Fibroblast of lung (primary cell): Measurements from ENCODE around the gene CRYBB1. TPM values are rescaled to one million over a fixed set of nuclear protein-coding genes. Genes with fewer than 3 reads are reported as not detected.

Experiments used
- DNase-seq, 2 donors: peaks; one replicate each; pipeline versions ENCODE4 v3.0.0 to v3.0.0-alpha.2; 2010; ENCODE audit warnings: low read depth in 2 of 2
- H2AFZ ChIP-seq: 2 replicates; pipeline ENCODE4 v1.5.1; 2012; ENCODE audit warnings: low read length, control low read depth, inconsistent platforms
- H3K27ac ChIP-seq: 2 replicates; pipeline ENCODE4 v1.5.1; 2011; ENCODE audit warnings: low read length, control low read depth; ENCODE audit not compliant: insufficient read depth
- H3K27me3 ChIP-seq: 2 replicates; pipeline ENCODE4 v1.5.1; 2011; ENCODE audit warnings: mild to moderate bottlenecking, low read length; ENCODE audit not compliant: control insufficient read depth, insufficient read depth
- H3K36me3 ChIP-seq: 2 replicates; pipeline ENCODE4 v1.5.1; 2011; ENCODE audit warnings: low read length; ENCODE audit not compliant: control insufficient read depth, insufficient read depth
- H3K4me1 ChIP-seq: 2 replicates; pipeline ENCODE4 v1.5.1; 2011; ENCODE audit warnings: low read length; ENCODE audit not compliant: control insufficient read depth, insufficient read depth; ENCODE audit errors: extremely low read depth
- H3K4me2 ChIP-seq: 2 replicates; pipeline ENCODE4 v1.5.1; 2011; ENCODE audit warnings: low read length, control low read depth; ENCODE audit not compliant: insufficient read depth; ENCODE audit errors: extremely low read depth
- H3K4me3 ChIP-seq, 4 experiments: fragments of 200-600 bp in 1 of 4; sonication (generic) in 1 of 4; replicated peaks in 1 of 4; 2 replicates each; pipeline ENCODE4 v1.5.1; 2011 to 2016; ENCODE audit warnings: low read length in 4 of 4, low read depth in 3 of 4, mild to moderate bottlenecking in 3 of 4, control low read depth in 2 of 4, inconsistent platforms in 1 of 4, mixed read lengths in 1 of 4; ENCODE audit not compliant: insufficient read depth in 1 of 4; ENCODE audit errors: control extremely low read depth in 1 of 4
- H3K79me2 ChIP-seq: 2 replicates; pipeline ENCODE4 v1.5.1; 2012; ENCODE audit warnings: mild to moderate bottlenecking, low read length, inconsistent platforms; ENCODE audit not compliant: control insufficient read depth, insufficient read depth
- H3K9ac ChIP-seq: 2 replicates; pipeline ENCODE4 v1.5.1; 2011; ENCODE audit warnings: mild to moderate bottlenecking, low read length, control low read depth; ENCODE audit not compliant: insufficient read depth
- H3K9me3 ChIP-seq: 2 replicates; pipeline ENCODE4 v1.5.1; 2012; ENCODE audit warnings: low read depth, low read length; ENCODE audit not compliant: control insufficient read depth, insufficient read depth
- H4K20me1 ChIP-seq: 2 replicates; pipeline ENCODE4 v1.5.1; 2011; ENCODE audit warnings: low read length; ENCODE audit not compliant: control insufficient read depth, insufficient read depth; ENCODE audit errors: extremely low read depth
- CTCF ChIP-seq, 2 donors: IDR thresholded peaks in 1 of 2; conservative IDR thresholded peaks in 1 of 2; 1 replicate in 1 of 2; 2 replicates in 1 of 2; pipeline ENCODE4 v1.5.1; 2011 to 2012; ENCODE audit warnings: low read length in 2 of 2, control low read depth in 1 of 2, inconsistent platforms in 1 of 2, low read depth in 1 of 2, mild to moderate bottlenecking in 1 of 2
- EZH2 ChIP-seq: IDR thresholded peaks from 2 replicates; pipeline ENCODE4 v1.5.1; 2012; ENCODE audit warnings: low read length, control low read depth, mild to moderate bottlenecking; ENCODE audit errors: missing control alignments
- polyA plus RNA-seq, 2 donors: library from polyadenylated mRNA; depleted of rRNA in 1 of 2; stranded (reverse) in 1 of 2; unstranded in 1 of 2; fragments of >200 nt; gene quantifications; 2 replicates each; pipeline ENCODE4 v1.2.1, GENCODE V29; 2011 to 2012; ENCODE audit warnings: missing spikeins in 1 of 2
- total RNA-seq: library from RNA; depleted of rRNA; stranded (reverse); fragments of >200 nt; gene quantifications from 2 replicates; pipeline ENCODE4 v1.2.1, GENCODE V29; 2014

The CRYBB1 gene
- total and polyA plus RNA-seq, 2 donors (not counting 1 experiment from before 2014, with no cell fraction given) = not detected

- Histone ChIP-seq H3K9me3 (no peaks in the 10 kb centered on the region), H3K4me1 (peaks cover 13% of the 10 kb centered on the region), H3K27ac (no peak overlapping the region), H3K79me2 (peaks cover 13% of the 10 kb centered on the region), H4K20me1 (no peaks in the 10 kb centered on the region), H3K36me3 (no peaks in the 10 kb centered on the region), H2AFZ (no peak overlapping the region), H3K4me2 (no peak overlapping the region), H3K9ac (no peak overlapping the region), H3K27me3 (no peaks in the 10 kb centered on the region), H3K4me3 (no peak overlapping the region)
- TF ChIP-seq CTCF (conservative IDR thresholded peaks at IDR 0.05 in 1 of 2, IDR thresholded peaks at IDR 0.05 in 1 of 2; ENCODE audit: low read depth in 1 of 2, low read length in 2 of 2) (no peak), EZH2 (no peak)
- DNase-seq = no peak
These were observed 33.8 kb downstream of the CRYBB1 start for GRCh38 chr22:26584010-26584409.

- no peak overlapping the region for H3K4me2 ChIP-seq
- no peaks in the 10 kb centered on the region for H3K9me3 ChIP-seq
- H3K9ac ChIP-seq = no peak overlapping the region
- no peak overlapping the region for H3K4me3 ChIP-seq
- H3K79me2 ChIP-seq = peaks cover 9% of the 10 kb centered on the region
- no peaks in the 10 kb centered on the region for H4K20me1 ChIP-seq
- no peak for DNase-seq
- no peak overlapping the region for H2AFZ ChIP-seq
- H3K4me1 ChIP-seq = peaks cover 10% of the 10 kb centered on the region
- H3K27ac ChIP-seq = no peak overlapping the region
- H3K36me3 ChIP-seq = no peaks in the 10 kb centered on the region
- no peaks in the 10 kb centered on the region for H3K27me3 ChIP-seq
- TF ChIP-seq CTCF (conservative IDR thresholded peaks at IDR 0.05 in 1 of 2, IDR thresholded peaks at IDR 0.05 in 1 of 2; ENCODE audit: low read depth in 1 of 2, low read length in 2 of 2) (no peak), EZH2 (no peak)
These were observed 36.1 kb downstream of the CRYBB1 start for GRCh38 chr22:26581633-26582168.

- Histone ChIP-seq H3K9me3 (no peaks in the 10 kb centered on the region), H4K20me1 (no peaks in the 10 kb centered on the region), H3K4me2 (no peak overlapping the region), H3K36me3 (no peaks in the 10 kb centered on the region), H2AFZ (no peak overlapping the region), H3K27me3 (no peaks in the 10 kb centered on the region), H3K27ac (no peak overlapping the region), H3K79me2 (peaks cover 9% of the 10 kb centered on the region), H3K4me3 (no peak overlapping the region), H3K4me1 (peaks cover 10% of the 10 kb centered on the region), H3K9ac (no peak overlapping the region)
- DNase-seq = no peak
- TF ChIP-seq CTCF (conservative IDR thresholded peaks at IDR 0.05 in 1 of 2, IDR thresholded peaks at IDR 0.05 in 1 of 2; ENCODE audit: low read depth in 1 of 2, low read length in 2 of 2) (no peak), EZH2 (no peak)
These were observed 36.8 kb downstream of the CRYBB1 start for GRCh38 chr22:26581026-26581425.
